ENCODE data around the gene LRRC23. TPM values are rescaled to one million over a fixed set of nuclear protein-coding genes. Genes with fewer than 3 reads are reported as not detected.
"Not testable (repeated sequence)": the region's sequence is repeated elsewhere in the genome, so short reads cannot be mapped to it uniquely, and the experiment has no call there.

Gene LRRC23
- total RNA-seq, 4 donors from 2014 or later = 2.3 to 5.9 (median 4.8) TPM

DNA sequence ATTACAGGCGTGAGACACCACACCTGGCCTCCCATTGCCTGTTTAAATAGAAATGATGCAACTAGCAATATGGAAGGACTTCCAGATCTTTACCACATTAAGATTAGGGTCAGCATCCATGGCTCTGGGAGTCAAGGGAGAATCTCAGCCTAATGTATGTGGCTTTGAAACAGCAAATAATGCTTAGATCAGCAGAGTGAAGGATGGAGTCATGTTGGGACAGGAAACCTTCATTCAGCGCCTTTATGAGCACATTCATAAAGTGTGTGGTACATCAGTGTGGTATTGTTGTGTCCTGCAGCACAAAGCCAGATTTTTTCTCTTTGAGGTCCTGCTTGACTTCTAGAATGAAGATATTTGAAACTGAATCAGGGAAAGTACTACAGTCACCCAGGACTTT is 16.3 kb upstream of the LRRC23 start:
- no peak for TF ChIP-seq POLR2A (IDR thresholded peaks at IDR 0.05)
- TF ChIP-seq, protein P1, sequence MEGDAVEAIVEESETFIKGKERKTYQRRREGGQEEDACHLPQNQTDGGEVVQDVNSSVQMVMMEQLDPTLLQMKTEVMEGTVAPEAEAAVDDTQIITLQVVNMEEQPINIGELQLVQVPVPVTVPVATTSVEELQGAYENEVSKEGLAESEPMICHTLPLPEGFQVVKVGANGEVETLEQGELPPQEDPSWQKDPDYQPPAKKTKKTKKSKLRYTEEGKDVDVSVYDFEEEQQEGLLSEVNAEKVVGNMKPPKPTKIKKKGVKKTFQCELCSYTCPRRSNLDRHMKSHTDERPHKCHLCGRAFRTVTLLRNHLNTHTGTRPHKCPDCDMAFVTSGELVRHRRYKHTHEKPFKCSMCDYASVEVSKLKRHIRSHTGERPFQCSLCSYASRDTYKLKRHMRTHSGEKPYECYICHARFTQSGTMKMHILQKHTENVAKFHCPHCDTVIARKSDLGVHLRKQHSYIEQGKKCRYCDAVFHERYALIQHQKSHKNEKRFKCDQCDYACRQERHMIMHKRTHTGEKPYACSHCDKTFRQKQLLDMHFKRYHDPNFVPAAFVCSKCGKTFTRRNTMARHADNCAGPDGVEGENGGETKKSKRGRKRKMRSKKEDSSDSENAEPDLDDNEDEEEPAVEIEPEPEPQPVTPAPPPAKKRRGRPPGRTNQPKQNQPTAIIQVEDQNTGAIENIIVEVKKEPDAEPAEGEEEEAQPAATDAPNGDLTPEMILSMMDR (IDR thresholded peaks at IDR 0.05) = no peak
- peaks cover 0 to 23% (median 5%) of the 10 kb centered on the region in 3 donors for H3K36me3 ChIP-seq
- H3K9me3 ChIP-seq = no peaks in the 10 kb centered on the region
- WGBS, 2 donors = 21 to 55% methylated on average over 1 to 2 of the region's 2 CpGs
- peaks cover 3 to 40% (median 6%) of the 10 kb centered on the region in 3 donors for H3K4me1 ChIP-seq
- peak overlapping the region in 1 of 4 donors; percentile 0 for H3K27ac ChIP-seq
- no peak for DNase-seq
- no peak overlapping the region for H3K4me3 ChIP-seq
- H3K27me3 ChIP-seq = no peaks in the 10 kb centered on the region
- intact Hi-C loops (cut with DNase I) = no loop called here

DNA sequence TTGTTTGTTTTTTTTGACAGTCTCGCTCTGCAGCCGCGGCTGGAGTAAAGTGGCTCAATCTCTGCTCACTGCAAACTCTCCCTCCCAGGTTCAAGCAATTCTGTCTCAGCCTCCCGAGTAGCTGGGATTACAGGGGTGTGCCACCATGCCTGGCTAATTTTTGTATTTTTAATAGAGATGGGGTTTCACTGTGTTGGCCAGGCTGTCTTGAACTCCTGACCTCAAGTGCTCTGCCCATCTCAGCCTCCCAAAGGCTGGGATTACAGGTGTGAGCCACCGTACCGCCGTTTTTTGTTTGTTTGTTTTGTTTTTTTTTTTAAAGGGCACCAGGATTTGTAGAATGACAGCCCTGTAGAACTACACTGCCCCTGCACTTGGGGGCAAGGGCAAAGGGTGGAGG is 15.8 kb upstream of the LRRC23 start:
- Histone ChIP-seq H3K4me1 (peaks cover 3 to 40% (median 6%) of the 10 kb centered on the region in 3 donors), H3K36me3 (peaks cover 0 to 18% (median 3%) of the 10 kb centered on the region in 3 donors), H3K27ac (peak overlapping the region in 1 of 4 donors; percentile 0)
- WGBS, 2 donors = 60 to 76% methylated on average over 7 of the region's 7 CpGs
- H3K4me3 ChIP-seq; intact Hi-C loops (cut with DNase I); H3K9me3 ChIP-seq; H3K27me3 ChIP-seq; DNase-seq: not testable (repeated sequence)

DNA sequence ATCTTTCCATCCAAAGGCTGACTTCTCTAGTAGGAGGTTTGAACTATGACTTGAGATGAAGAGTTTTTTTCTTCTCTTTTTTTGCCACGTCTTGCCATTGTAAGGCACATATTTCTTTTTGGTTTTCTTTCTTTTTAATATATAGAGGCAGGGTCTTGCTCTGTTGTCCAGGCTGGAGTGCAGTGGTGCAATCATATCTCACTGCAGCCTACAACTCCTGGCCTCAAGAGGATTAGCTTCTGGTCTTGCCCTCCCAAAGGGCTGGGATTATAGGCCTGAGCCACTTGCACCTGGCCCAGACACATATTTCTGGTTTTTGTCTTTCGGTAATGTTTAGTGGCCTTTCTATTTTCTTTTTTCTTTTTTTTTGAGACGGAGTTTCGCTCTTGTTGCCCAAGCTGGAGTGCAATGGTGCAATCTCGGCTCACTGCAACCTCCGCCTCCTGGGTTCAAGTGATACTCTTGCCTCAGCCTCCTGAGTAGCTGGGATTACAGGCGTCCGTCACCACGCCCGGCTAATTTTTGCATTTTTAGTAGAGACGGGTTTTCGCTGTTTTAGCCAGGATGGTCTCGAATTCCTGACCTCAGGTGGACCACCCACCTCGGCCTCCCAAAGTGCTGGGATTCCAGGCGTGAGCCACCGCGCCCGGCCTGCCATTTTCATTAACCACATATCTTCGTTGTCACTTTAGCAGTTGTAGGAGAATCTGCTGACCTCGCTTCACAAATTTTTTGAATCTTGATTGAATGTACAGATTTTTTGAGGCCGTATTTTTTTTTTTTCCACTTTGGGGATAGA is 14.6 kb upstream of the LRRC23 start:
- Histone ChIP-seq H3K27ac (peak overlapping the region; percentile 86 to 92 (median 88)), H3K4me1 (peaks cover 3 to 40% (median 6%) of the 10 kb centered on the region in 3 donors)
- H3K9me3 ChIP-seq; intact Hi-C loops (cut with DNase I); DNase-seq; H3K4me3 ChIP-seq; H3K27me3 ChIP-seq; H3K36me3 ChIP-seq: not testable (repeated sequence)
- WGBS, 2 donors = 85 to 92% methylated on average over 20 to 21 of the region's 21 CpGs

DNA sequence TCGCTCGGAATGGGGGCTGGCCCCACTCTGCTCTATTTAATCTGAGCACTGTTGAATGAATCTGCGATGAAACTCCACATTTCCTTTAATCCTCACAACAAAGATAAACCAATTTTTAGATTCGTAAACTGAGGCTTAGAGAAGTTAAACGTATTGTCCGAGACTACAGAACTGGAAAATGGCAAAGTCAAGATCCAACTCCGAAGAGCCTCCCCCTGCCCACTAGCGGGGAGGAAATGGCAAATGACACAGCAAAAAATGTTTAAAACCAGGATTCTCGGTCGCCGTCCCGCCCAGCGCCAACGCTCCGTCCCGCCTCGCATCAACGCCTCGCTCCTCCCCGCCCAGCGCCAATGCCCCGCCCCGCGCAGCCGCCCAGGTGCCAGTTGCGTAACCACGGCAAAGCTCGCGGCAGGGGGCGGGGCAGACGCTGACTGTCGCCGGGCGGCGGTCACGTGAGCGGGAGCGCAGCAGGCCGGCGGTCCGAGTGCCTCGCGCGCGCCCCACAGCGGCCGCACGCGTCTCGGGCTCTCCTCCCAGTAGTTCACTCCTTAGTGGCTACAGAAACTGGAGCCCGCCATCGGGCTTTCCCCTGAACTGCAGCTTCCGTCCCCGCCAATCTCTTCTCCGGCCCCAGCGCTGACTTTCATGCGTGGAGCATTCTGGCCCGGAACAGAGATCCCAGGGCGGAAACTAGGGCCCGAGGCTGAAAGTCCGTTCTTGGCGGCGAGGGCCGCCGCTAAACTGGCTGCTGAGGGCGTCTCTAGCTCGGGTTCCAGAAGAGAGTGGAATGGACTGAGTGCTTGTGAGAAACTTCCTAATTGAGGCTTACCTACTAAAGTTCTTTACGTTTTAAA is 13.6 kb upstream of the LRRC23 start:
- 2 to 15% methylated on average over 6 to 24 of the region's 68 CpGs for WGBS, 2 donors
- Histone ChIP-seq H3K36me3 (no peaks in the 10 kb centered on the region), H3K4me3 (peak overlapping the region; percentile 29 to 61 (median 50)), H3K27ac (peak overlapping the region; percentile 86 to 92 (median 88)), H3K9me3 (no peaks in the 10 kb centered on the region), H3K27me3 (no peaks in the 10 kb centered on the region), H3K4me1 (peaks cover 3 to 40% (median 6%) of the 10 kb centered on the region in 3 donors)
- intact Hi-C loops (cut with DNase I) = no loop called here
- TF ChIP-seq, protein P1 (IDR thresholded peaks at IDR 0.05) = peak; percentile 78 to 97 (median 92)
- peak in 3 of 4 donors; percentile 34 to 67 (median 44) for TF ChIP-seq POLR2A (IDR thresholded peaks at IDR 0.05)
- peak; percentile 71 for DNase-seq

DNA sequence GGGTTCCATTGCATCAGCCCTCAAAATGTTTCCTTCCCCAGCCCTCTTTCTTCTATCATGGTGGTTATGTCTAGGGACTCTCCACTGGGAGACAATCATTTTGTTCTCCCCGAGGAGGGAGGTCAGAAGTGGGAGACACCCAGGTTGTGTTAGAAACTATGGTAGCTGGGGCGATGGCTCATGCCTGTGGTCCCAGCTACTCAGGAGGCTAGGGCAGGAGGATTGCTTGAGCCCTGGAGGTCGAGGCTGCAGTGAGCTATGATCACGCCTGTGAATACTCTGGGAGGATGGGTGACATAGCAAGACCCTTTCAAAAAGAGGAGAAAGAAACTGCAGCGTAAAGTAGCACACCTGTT is 13.0 kb upstream of the LRRC23 start:
- intact Hi-C loops (cut with DNase I) = no loop called here
- WGBS, 2 donors = 79 to 97% methylated on average over 4 to 5 of the region's 5 CpGs
- H3K27me3 ChIP-seq = no peaks in the 10 kb centered on the region
- TF ChIP-seq POLR2A (IDR thresholded peaks at IDR 0.05) = no peak
- TF ChIP-seq, protein P1 (IDR thresholded peaks at IDR 0.05) = no peak
- H3K4me1 ChIP-seq = peaks cover 3 to 40% (median 6%) of the 10 kb centered on the region in 3 donors
- peak overlapping the region; percentile 86 to 92 (median 88) for H3K27ac ChIP-seq
- DNase-seq = no peak
- H3K36me3 ChIP-seq = no peaks in the 10 kb centered on the region
- H3K9me3 ChIP-seq = no peaks in the 10 kb centered on the region
- peak overlapping the region; percentile 29 to 61 (median 50) for H3K4me3 ChIP-seq

DNA sequence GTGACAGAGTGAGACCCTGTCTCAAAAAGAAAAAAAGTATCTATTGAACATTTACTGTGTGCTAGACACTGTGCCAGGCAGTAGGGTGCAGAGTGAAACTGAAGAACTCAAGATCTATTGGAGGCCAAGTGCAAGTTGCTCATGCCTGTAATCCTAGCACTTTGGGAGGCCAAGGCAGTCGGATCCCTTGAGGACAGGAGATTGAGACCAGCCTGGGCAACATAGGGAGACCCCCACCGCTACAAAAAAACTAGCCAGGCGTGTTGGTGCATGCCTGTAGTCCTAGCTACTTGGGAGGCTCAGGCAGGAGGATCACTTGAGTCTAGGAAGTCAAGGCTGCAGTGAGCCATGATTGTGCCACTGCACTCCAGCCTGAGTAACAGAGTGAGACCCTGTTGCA is 11.9 kb upstream of the LRRC23 start:
- DNase-seq; H3K4me3 ChIP-seq; intact Hi-C loops (cut with DNase I); H3K9me3 ChIP-seq; H3K27ac ChIP-seq; H3K27me3 ChIP-seq; H3K36me3 ChIP-seq: not testable (repeated sequence)
- H3K4me1 ChIP-seq = peaks cover 3 to 29% (median 6%) of the 10 kb centered on the region in 3 donors
- 75 to 93% methylated on average over 3 of the region's 3 CpGs for WGBS, 2 donors
